ENCODE measurements around the gene FN3KRP. TPM values are rescaled to one million over a fixed set of nuclear protein-coding genes. Genes with fewer than 3 reads are reported as not detected.
A peak's percentile ranks its signal among the peaks of the same experiment; 100 is the strongest.
"Not testable (repeated sequence)": the region's sequence is repeated elsewhere in the genome, so short reads cannot be mapped to it uniquely, and the experiment has no call there.

FN3KRP gene
- total RNA-seq, 2 experiments from 2014 or later = 34.8 to 35.3 TPM

DNA sequence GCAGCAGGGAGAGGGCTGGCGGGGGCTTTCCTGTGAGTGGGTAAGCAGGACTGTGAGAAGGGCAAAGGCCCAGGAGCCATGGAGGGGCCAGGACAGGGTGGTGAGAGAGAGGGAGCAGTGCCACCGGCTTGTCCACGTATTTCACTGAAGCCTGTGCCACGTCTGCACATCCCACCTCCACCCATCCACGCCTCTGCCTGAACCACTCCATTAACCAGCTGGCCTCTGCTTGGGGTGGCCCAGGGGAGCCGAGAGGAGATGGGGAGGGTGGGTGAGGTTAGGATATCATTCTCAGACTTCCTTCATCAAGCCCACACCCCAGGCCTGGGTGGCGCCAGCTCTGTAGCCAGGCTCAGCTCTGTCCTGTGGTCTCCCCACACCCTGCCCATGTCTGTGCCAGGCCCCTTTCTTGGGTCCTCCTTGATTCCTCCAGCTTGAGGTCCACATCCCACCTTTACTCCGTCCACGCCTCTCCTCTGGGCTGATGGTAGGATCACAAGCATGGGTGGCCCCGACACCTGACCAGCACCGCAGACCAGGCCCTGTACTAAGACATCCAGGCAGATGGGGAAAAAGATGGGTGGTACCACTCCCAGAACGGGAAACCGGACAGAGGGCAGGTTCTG, 15.7 kb downstream of the FN3KRP start:
- H3K27me3 Mint-ChIP-seq = peaks cover 6% of the 10 kb centered on the region
- no peak overlapping the region for H3K4me3 Mint-ChIP-seq
- no peak for DNase-seq
- H3K36me3 Mint-ChIP-seq = peaks cover 28% of the 10 kb centered on the region
- peaks cover 2% of the 10 kb centered on the region for H3K4me1 Mint-ChIP-seq
- no peak for ATAC-seq
- no peak overlapping the region for H3K27ac Mint-ChIP-seq
- CTCF ChIA-PET = no interaction called here
- peaks cover 5% of the 10 kb centered on the region for H3K9me3 Mint-ChIP-seq (ENCODE audit: low read depth)

DNA sequence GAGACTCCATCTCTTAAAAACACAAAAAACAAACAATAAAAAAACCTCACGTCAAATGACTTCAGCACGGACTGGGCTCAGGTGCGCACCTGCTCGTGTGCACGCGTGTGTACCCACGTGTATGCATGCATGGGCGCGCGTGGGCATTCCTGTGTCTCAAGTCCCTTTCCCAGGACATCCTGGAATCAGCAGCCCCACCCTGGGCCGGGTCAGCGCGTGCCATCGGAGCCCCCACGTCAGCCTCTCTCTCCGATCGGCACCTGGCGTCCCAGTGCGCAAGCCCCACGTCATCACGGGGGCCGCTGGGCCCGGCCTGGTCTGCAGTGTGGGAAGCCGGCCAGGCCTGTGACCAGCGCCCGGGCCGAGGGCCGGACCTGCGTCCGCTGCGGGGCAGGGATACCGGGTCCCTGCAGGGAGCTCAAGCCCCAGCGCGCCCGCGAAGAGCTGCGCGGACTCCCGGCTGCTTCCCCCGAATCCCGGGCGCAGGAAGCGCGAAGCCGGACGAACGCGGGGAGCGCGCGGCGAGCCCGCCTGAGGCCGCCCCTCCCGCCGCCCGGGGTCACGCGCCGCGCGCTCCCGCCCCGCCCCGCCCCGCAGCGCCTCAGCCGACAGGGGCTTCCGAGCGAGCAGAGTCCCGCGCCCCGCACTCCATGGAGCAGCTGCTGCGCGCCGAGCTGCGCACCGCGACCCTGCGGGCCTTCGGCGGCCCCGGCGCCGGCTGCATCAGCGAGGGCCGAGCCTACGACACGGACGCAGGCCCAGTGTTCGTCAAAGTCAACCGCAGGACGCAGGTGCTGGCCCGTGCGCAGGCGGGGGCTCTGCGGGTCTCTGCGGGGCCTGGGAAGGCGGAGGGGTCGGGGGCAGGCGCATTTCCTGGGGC, 18.7 kb downstream of the FN3KRP start, which contains the start of gene FN3K:
Gene FN3K, plus strand, starts transcription at position 629 of the 880 bp plus-strand sequence. Its CDS starts 22 bp downstream, at position 651.
- ATAC-seq (peak; percentile 70), DNase-seq (no peak)
- H3K4me3 Mint-ChIP-seq = peak within 1 kb of the TSS; percentile 33
- CTCF ChIA-PET = no interaction called here
- peaks cover 26% of the 10 kb centered on the region for H3K36me3 Mint-ChIP-seq
- peaks cover 8% of the 10 kb centered on the region for H3K9me3 Mint-ChIP-seq (ENCODE audit: low read depth)
- H3K27me3 Mint-ChIP-seq = peaks cover 6% of the 10 kb centered on the region
- peaks cover 2% of the 10 kb centered on the region for H3K4me1 Mint-ChIP-seq
- no peak within 1 kb of the TSS for H3K27ac Mint-ChIP-seq

DNA sequence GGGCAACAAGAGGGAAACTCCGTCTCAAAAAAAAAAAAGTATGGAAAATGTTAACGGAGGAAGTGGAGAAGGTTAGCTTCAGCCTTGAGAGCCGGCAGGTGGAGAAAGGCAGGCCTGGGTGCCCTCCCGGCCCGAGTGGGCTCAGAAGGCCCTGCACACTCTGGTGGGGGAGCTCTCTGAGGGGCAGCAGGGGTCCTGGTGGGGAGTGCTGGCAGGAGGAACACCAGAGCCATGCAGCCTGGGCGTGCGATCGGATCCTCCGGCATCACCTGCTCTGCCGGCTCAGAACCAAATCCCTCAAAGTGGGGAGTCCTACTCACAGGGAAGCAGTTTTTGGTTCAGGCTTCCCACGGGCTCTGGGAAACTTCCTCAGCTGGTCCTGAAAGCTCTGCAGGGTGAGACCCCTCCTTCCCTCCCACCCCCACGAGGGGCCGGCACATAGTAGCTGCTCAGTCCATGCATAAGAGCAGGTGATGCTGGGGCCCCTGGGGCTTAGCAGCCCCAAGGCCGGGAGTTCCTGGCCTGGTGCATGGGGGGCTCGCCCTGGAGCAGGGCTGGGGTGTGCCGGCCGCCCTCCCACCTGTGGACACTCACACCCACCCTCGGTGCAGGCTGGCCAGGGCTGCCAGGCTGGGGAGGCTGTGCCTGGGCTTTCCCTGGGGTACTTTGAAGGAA, 20.1 kb downstream of the FN3KRP start:
- Mint-ChIP-seq H3K4me3 (no peak overlapping the region), H3K27ac (no peak overlapping the region), H3K9me3 (ENCODE audit: low read depth) (peaks cover 14% of the 10 kb centered on the region), H3K36me3 (peaks cover 31% of the 10 kb centered on the region), H3K4me1 (peaks cover 2% of the 10 kb centered on the region), H3K27me3 (peaks cover 6% of the 10 kb centered on the region)
- CTCF ChIA-PET = no interaction called here
- ATAC-seq (no peak), DNase-seq (no peak)

DNA sequence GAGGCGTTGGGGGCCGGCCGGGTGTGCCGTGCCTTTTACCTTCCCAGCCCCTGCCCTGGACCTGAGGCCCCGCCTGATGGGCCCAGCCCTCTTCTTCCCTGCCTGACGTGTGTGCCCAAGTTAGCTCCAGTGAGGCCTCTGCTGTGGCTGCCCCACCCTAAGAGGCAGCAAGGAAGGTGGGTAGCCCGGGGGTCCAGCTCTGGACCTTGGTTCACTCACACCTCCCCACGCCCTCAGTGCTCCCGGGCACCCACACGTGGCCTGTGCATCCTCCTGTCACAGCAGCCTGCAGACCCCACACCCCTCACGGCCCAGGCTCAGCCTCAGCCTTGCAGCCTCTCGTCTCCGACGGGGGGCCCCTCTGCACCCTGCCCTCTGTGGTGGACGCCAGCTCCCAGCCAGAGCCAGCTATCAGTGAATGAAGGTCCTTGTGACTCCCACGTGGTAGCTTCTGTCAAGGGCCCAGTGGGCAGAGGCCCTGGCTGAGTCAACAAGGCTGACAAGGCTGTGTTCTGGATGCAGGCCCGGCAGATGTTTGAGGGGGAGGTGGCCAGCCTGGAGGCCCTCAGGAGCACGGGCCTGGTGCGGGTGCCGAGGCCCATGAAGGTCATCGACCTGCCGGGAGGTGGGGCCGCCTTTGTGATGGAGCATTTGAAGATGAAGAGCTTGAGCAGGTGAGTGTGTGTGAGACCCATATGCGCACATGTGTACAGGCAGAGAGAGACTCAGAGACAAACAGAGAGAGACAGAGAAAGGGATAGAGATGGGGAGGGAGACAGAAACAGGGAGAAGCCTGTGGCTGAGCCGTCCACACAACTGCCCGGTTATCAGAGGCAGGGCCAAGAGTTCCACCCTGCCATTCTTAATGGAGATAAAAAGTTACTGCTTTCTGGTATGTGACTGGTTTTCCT, 21.7 kb downstream of the FN3KRP start:
- H3K27me3 Mint-ChIP-seq = peaks cover 6% of the 10 kb centered on the region
- no peak overlapping the region for H3K27ac Mint-ChIP-seq
- H3K36me3 Mint-ChIP-seq = peaks cover 23% of the 10 kb centered on the region
- H3K4me1 Mint-ChIP-seq = peaks cover 2% of the 10 kb centered on the region
- no peak overlapping the region for H3K4me3 Mint-ChIP-seq
- CTCF ChIA-PET = no interaction called here
- peaks cover 16% of the 10 kb centered on the region for H3K9me3 Mint-ChIP-seq (ENCODE audit: low read depth)
- ATAC-seq = no peak
- no peak for DNase-seq

GRCh38 chr17:82740906-82741759, 24.6 kb downstream of the FN3KRP start:
- Mint-ChIP-seq H3K9me3 (ENCODE audit: low read depth) (peaks cover 14% of the 10 kb centered on the region), H3K36me3 (peaks cover 18% of the 10 kb centered on the region), H3K4me3 (no peak overlapping the region), H3K27me3 (peaks cover 3% of the 10 kb centered on the region), H3K4me1 (no peaks in the 10 kb centered on the region), H3K27ac (no peak overlapping the region)
- ATAC-seq (no peak), DNase-seq (no peak)
- CTCF ChIA-PET = interaction anchor here (0.7 to 1.1 kb wide), 2 partner anchors 27 to 1515 kb away, joined by 3 read pairs; no protein-coding TSS in a partner anchor

- Mint-ChIP-seq H3K4me1 (no peaks in the 10 kb centered on the region), H3K27me3 (no peaks in the 10 kb centered on the region), H3K9me3 (ENCODE audit: low read depth) (peaks cover 14% of the 10 kb centered on the region), H3K27ac (no peak overlapping the region), H3K4me3 (no peak overlapping the region), H3K36me3 (peaks cover 16% of the 10 kb centered on the region)
- CTCF ChIA-PET = no interaction called here
- DNase-seq = no peak
- ATAC-seq = no peak
Measured at GRCh38 chr17:82743344-82744219, 27.1 kb downstream of the FN3KRP start.

- CTCF ChIA-PET, ATAC-seq, H3K27ac Mint-ChIP-seq, H3K27me3 Mint-ChIP-seq, H3K4me1 Mint-ChIP-seq, H3K4me3 Mint-ChIP-seq, DNase-seq: not testable (repeated sequence)
- H3K9me3 Mint-ChIP-seq (ENCODE audit: low read depth) = peaks cover 14% of the 10 kb centered on the region
- H3K36me3 Mint-ChIP-seq = peaks cover 16% of the 10 kb centered on the region
Measured at GRCh38 chr17:82744736-82745135, 28.2 kb downstream of the FN3KRP start.

DNA sequence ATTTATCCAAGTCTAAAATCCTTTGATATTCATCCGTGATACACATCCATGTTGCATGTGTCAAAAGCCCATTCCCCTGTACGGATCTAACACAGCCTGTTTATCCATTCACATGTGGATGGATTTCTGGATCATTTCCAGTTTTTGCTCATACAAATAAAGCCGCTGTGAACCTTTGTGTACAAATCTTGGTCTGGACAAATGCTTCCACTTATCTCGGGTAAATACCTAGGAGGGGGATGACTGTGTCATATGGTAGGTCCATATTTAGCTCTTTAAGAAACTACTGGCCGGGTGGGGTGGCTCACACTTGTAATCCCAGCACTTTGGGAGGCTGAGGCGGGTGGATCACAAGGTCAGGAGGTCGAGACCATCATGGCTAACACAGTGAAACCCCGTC, 29.0 kb downstream of the FN3KRP start:
- H3K27me3 Mint-ChIP-seq = no peaks in the 10 kb centered on the region
- no peak overlapping the region for H3K4me3 Mint-ChIP-seq
- DNase-seq (no peak), ATAC-seq (no peak)
- CTCF ChIA-PET = no interaction called here
- H3K4me1 Mint-ChIP-seq = peaks cover 3% of the 10 kb centered on the region
- no peak overlapping the region for H3K27ac Mint-ChIP-seq
- peaks cover 13% of the 10 kb centered on the region for H3K36me3 Mint-ChIP-seq
- H3K9me3 Mint-ChIP-seq (ENCODE audit: low read depth) = peaks cover 8% of the 10 kb centered on the region

DNA sequence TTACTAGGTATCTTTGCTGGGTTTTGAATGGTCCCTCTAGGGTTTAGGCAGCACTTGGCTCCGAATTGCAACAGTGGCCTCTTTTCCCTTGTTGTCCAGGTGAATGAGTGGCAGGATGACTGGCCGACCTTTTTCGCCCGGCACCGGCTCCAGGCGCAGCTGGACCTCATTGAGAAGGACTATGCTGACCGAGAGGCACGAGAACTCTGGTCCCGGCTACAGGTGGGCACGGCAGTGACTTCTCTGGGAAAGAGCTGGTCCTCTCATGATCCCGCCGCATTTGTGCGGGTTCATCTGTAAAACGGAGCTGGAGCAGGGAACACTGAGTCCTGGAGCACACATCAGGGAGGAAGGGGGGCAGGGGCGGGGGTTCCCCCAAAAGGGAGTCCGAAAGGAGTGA, 32.2 kb downstream of the FN3KRP start:
- CTCF ChIA-PET = interaction anchor here (1.1 kb wide), 1 partner anchor 32 kb away, joined by 3 read pairs; no protein-coding TSS in a partner anchor
- H3K4me1 Mint-ChIP-seq = peaks cover 13% of the 10 kb centered on the region
- ATAC-seq (no peak), DNase-seq (no peak)
- H3K36me3 Mint-ChIP-seq = no peaks in the 10 kb centered on the region
- no peak overlapping the region for H3K27ac Mint-ChIP-seq
- H3K27me3 Mint-ChIP-seq = no peaks in the 10 kb centered on the region
- no peak overlapping the region for H3K4me3 Mint-ChIP-seq
- H3K9me3 Mint-ChIP-seq (ENCODE audit: low read depth) = peaks cover 2% of the 10 kb centered on the region

- Mint-ChIP-seq H3K4me3 (peak overlapping the region; percentile 45), H3K9me3 (ENCODE audit: low read depth) (peaks cover 2% of the 10 kb centered on the region), H3K27ac (no peak overlapping the region), H3K27me3 (no peaks in the 10 kb centered on the region), H3K4me1 (peaks cover 22% of the 10 kb centered on the region), H3K36me3 (no peaks in the 10 kb centered on the region)
- DNase-seq (no peak), ATAC-seq (no peak)
- CTCF ChIA-PET = no interaction called here
Measured at GRCh38 chr17:82750241-82750908, 33.9 kb downstream of the FN3KRP start.

GRCh38 chr17:82751171-82751570, 34.7 kb downstream of the FN3KRP start:
- Mint-ChIP-seq H3K27me3 (no peaks in the 10 kb centered on the region), H3K36me3 (no peaks in the 10 kb centered on the region), H3K4me1 (peaks cover 22% of the 10 kb centered on the region), H3K27ac (no peak overlapping the region), H3K9me3 (ENCODE audit: low read depth) (no peaks in the 10 kb centered on the region), H3K4me3 (peak overlapping the region; percentile 15)
- ATAC-seq (peak; percentile 59), DNase-seq (no peak)
- CTCF ChIA-PET = no interaction called here

All from activated CD8-positive, alpha-beta memory T cell treated with anti-CD3 and anti-CD28 coated beads, Interleukin-2, amount 10 ng/mL, durations not matched to agents 7 days and 5 days (primary cell).